Stimulated activated CD4-positive, alpha-beta T cell treated with anti-CD3 and anti-CD28 coated beads, Interleukin-1b, Interleukin-23, amount 100 ng/mL, for 48 hours (primary cell): ENCODE data around the gene ADGRF1.
A peak's percentile ranks its signal among the peaks of the same experiment; 100 is the strongest.
"Not testable (repeated sequence)": the region's sequence is repeated elsewhere in the genome, so short reads cannot be mapped to it uniquely, and the experiment has no call there.

Experiments used
- DNase-seq: peaks from one replicate; pipeline ENCODE4 v3.0.0-alpha.2; 2020

The ADGRF1 gene

GRCh38 chr6:47061309-47062300 is 19.5 kb upstream of the ADGRF1 start:
- no peak for DNase-seq

- no peak for DNase-seq
These were observed 17.2 kb upstream of the ADGRF1 start for GRCh38 chr6:47059216-47059885.

GRCh38 chr6:47057830-47058540 is 15.9 kb upstream of the ADGRF1 start:
- no peak for DNase-seq

- DNase-seq, result no peak
These were observed 14.7 kb upstream of the ADGRF1 start for GRCh38 chr6:47056832-47057231.

- not testable (repeated sequence) for DNase-seq
These were observed 12.2 kb upstream of the ADGRF1 start for GRCh38 chr6:47054302-47054701.

GRCh38 chr6:47048638-47049037 is 6.5 kb upstream of the ADGRF1 start:
- DNase-seq, result no peak

GRCh38 chr6:47047479-47048407 is 5.6 kb upstream of the ADGRF1 start:
- peak; percentile 2 for DNase-seq

- DNase-seq, result no peak
These were observed 5.0 kb upstream of the ADGRF1 start for GRCh38 chr6:47047097-47047478.

GRCh38 chr6:47044397-47044796 is 2.3 kb upstream of the ADGRF1 start:
- DNase-seq, result no peak

GRCh38 chr6:47043286-47043685 is 1.2 kb upstream of the ADGRF1 start:
- no peak for DNase-seq

GRCh38 chr6:47041741-47042140 is 391 bp downstream of the ADGRF1 start:
- DNase-seq, result no peak

- DNase-seq, result no peak
These were observed 7.2 kb downstream of the ADGRF1 start for GRCh38 chr6:47034926-47035325.

GRCh38 chr6:47034421-47034820 is 7.7 kb downstream of the ADGRF1 start:
- no peak for DNase-seq

- DNase-seq, result no peak
These were observed 9.0 kb downstream of the ADGRF1 start for GRCh38 chr6:47032974-47033765.

- no peak for DNase-seq
These were observed 10.5 kb downstream of the ADGRF1 start for GRCh38 chr6:47031656-47032055.

GRCh38 chr6:47029865-47030561 is 12.1 kb downstream of the ADGRF1 start:
- no peak for DNase-seq

GRCh38 chr6:47028835-47029360 is 13.2 kb downstream of the ADGRF1 start:
- DNase-seq, result no peak

- DNase-seq, result no peak
These were observed 14.8 kb downstream of the ADGRF1 start for GRCh38 chr6:47027315-47027714.

GRCh38 chr6:47026679-47027078 is 15.5 kb downstream of the ADGRF1 start:
- no peak for DNase-seq

- DNase-seq, result no peak
These were observed 18.6 kb downstream of the ADGRF1 start for GRCh38 chr6:47023573-47023972.

GRCh38 chr6:47022191-47022590 is 19.9 kb downstream of the ADGRF1 start:
- DNase-seq, result no peak
